MM.1S (cell line): ENCODE data around the gene TFAP2D.

Experiments
- EZH2 ChIP-seq: fragments of 300-600 bp; sonication (generic); optimal IDR thresholded peaks from 2 replicates; pipeline ENCODE3; 2017; ENCODE audit warnings: low read depth, mild to moderate bottlenecking, antibody characterized with exemption, low read length, mixed read lengths
- TF ChIP-seq, protein P1 (sequence below): fragments of 300-600 bp; sonication (generic); IDR thresholded peaks from 2 replicates; pipeline ENCODE4 v1.5.1; 2016; ENCODE audit warnings: antibody characterized with exemption, low read length, mixed read lengths

DNA sequence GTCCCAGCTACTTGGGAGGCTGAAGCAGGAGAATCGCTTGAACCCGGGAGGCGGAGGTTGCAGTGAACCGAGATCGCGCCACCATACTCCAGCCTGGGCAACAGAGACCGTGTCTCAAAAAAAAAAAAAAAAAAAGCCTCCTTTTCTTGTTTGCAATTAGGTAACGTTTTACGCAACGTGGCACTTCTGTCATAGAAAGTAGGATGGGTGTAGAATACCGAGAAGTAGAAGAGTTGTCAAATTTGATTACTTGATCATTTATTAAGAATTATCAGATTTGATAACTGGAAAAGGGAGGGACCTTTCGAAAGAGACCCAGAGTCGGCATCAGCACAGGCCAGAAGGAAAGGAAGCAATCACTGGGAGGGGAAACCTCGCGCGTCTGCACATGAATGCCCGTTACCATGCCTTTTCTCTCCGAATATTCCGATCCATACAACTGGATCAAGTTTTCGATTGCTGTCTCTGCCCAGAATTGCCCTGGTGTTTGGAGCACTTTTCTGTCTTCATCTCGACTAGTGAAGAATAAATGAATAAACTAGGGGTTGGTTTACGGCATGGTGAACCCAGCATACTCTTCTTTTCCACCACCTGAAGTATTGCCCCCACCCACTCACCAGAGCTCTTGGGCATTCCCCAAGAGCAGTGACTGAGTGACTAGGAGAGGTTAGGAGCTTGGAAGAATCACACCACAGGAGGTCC is 4.5 kb upstream of the TFAP2D start:
- TF ChIP-seq, protein P1, sequence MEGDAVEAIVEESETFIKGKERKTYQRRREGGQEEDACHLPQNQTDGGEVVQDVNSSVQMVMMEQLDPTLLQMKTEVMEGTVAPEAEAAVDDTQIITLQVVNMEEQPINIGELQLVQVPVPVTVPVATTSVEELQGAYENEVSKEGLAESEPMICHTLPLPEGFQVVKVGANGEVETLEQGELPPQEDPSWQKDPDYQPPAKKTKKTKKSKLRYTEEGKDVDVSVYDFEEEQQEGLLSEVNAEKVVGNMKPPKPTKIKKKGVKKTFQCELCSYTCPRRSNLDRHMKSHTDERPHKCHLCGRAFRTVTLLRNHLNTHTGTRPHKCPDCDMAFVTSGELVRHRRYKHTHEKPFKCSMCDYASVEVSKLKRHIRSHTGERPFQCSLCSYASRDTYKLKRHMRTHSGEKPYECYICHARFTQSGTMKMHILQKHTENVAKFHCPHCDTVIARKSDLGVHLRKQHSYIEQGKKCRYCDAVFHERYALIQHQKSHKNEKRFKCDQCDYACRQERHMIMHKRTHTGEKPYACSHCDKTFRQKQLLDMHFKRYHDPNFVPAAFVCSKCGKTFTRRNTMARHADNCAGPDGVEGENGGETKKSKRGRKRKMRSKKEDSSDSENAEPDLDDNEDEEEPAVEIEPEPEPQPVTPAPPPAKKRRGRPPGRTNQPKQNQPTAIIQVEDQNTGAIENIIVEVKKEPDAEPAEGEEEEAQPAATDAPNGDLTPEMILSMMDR = no peak
- TF ChIP-seq EZH2 = no peak
